ENCODE results near the gene DHX8. TPM values are rescaled to one million over a fixed set of nuclear protein-coding genes. Genes with fewer than 3 reads are reported as not detected.

DHX8 gene
- total and polyA plus RNA-seq, 10 of the 15 experiments (the other 5 are each of a cell fraction or from before 2014, with no cell fraction given): 27.6 to 50.4 (median 35.7) TPM

GRCh38 chr17:43530288-43531081 is 46.7 kb downstream of the DHX8 start:
- in situ Hi-C loops (cut with MboI): no loop called here
- no peak for TF ChIP-seq POLR2A (IDR thresholded peaks at IDR 0.05; ENCODE audit: low read depth, low read length)
- TF ChIP-seq ZBTB33 (IDR thresholded peaks at IDR 0.05): no peak
- TF ChIP-seq EP300 (IDR thresholded peaks at IDR 0.05; ENCODE audit: borderline replicate concordance in 1 of 2, control insufficient read depth in 1 of 2, low read depth in 2 of 2, low read length in 2 of 2): no peak
- H2AFZ ChIP-seq (ENCODE audit: control insufficient read depth, low read depth, low read length): no peak overlapping the region
- POLR2A ChIA-PET: no interaction called here
- H3K27ac ChIP-seq (ENCODE audit: control insufficient read depth, insufficient read depth): no peak overlapping the region
- ATAC-seq: no peak
- SMC1A ChIA-PET (ENCODE audit: uncharacterized antibody, unreplicated experiment): interaction anchor here (2.2 kb wide), 1 partner anchor 13 kb away, joined by 7 read pairs; no protein-coding TSS in a partner anchor
- H3K36me3 ChIP-seq (ENCODE audit: control insufficient read depth in 2 of 2, insufficient read depth in 2 of 2, low read length in 1 of 2): peaks cover under 1 to 9% of the 10 kb centered on the region in 2 experiments
- no TSS peak for BruUV-seq (replicated peaks)
- H4K20me1 ChIP-seq (ENCODE audit: control insufficient read depth, insufficient read depth): no peaks in the 10 kb centered on the region
- FAIRE-seq: no peak
- no peak overlapping the region for H3K4me2 ChIP-seq (ENCODE audit: control insufficient read depth, insufficient read depth)
- H3K4me3 ChIP-seq: no peak overlapping the region
- CTCF ChIA-PET: interaction anchor here (1.0 kb wide), 1 partner anchor 11 kb away, joined by 3 read pairs; no protein-coding TSS in a partner anchor
- no peaks in the 10 kb centered on the region for H3K4me1 ChIP-seq (ENCODE audit: control insufficient read depth, insufficient read depth, low read length)
- RAD21 ChIA-PET (ENCODE audit: unreplicated experiment): no interaction called here
- intact Hi-C loops (cut with micrococcal nuclease; ENCODE audit: unreplicated experiment): no loop called here
- no peaks in the 10 kb centered on the region for H3K9me3 ChIP-seq (replicated peaks; ENCODE audit: control insufficient read depth, insufficient read depth, low read length)
- 81% methylated on average over 22 of the region's 23 CpGs for WGBS (ENCODE audit: insufficient coverage, insufficient replicate concordance, low lambda C conversion rate, missing lambda C conversion rate)
- H3K9ac ChIP-seq (ENCODE audit: control insufficient read depth, insufficient read depth, low read length): no peak overlapping the region
- H3K79me2 ChIP-seq (ENCODE audit: control insufficient read depth, insufficient read depth, low read length): no peaks in the 10 kb centered on the region
- no peak for DNase-seq (ENCODE audit: low read depth, low spot score)
- no peaks in the 10 kb centered on the region for H3K27me3 ChIP-seq (replicated peaks in 1 of 2; ENCODE audit: control insufficient read depth in 2 of 2, insufficient read depth in 2 of 2, low read length in 1 of 2)

GRCh38 chr17:43531082-43531378 is 47.3 kb downstream of the DHX8 start:
- Histone ChIP-seq H3K79me2 (ENCODE audit: control insufficient read depth, insufficient read depth, low read length) (no peaks in the 10 kb centered on the region), H2AFZ (ENCODE audit: control insufficient read depth, low read depth, low read length) (no peak overlapping the region), H3K4me1 (ENCODE audit: control insufficient read depth, insufficient read depth, low read length) (no peaks in the 10 kb centered on the region), H3K4me3 (no peak overlapping the region), H3K9me3 (replicated peaks; ENCODE audit: control insufficient read depth, insufficient read depth, low read length) (no peaks in the 10 kb centered on the region), H4K20me1 (ENCODE audit: control insufficient read depth, insufficient read depth) (no peaks in the 10 kb centered on the region), H3K27ac (ENCODE audit: control insufficient read depth, insufficient read depth) (no peak overlapping the region), H3K27me3 (replicated peaks in 1 of 2; ENCODE audit: control insufficient read depth in 2 of 2, insufficient read depth in 2 of 2, low read length in 1 of 2) (no peaks in the 10 kb centered on the region), H3K4me2 (ENCODE audit: control insufficient read depth, insufficient read depth) (no peak overlapping the region), H3K9ac (ENCODE audit: control insufficient read depth, insufficient read depth, low read length) (no peak overlapping the region), H3K36me3 (ENCODE audit: control insufficient read depth in 2 of 2, insufficient read depth in 2 of 2, low read length in 1 of 2) (peaks cover 0 to 7% of the 10 kb centered on the region in 2 experiments; a peak in 3 of 4 replicates)
- no peak for FAIRE-seq
- DNase-seq (ENCODE audit: low read depth, low spot score): no peak
- ATAC-seq: no peak
- ChIA-PET RAD21 (ENCODE audit: unreplicated experiment) (no interaction called here), SMC1A (ENCODE audit: uncharacterized antibody, unreplicated experiment) (interaction anchor here (2.2 kb wide), 1 partner anchor 13 kb away, joined by 7 read pairs; no protein-coding TSS in a partner anchor), POLR2A (no interaction called here), CTCF (interaction anchor here (1.0 to 1.3 kb wide), 2 partner anchors 11 kb away, joined by 3 read pairs; no protein-coding TSS in a partner anchor)
- no TSS peak for BruUV-seq (replicated peaks)
- intact Hi-C loops (cut with micrococcal nuclease; ENCODE audit: unreplicated experiment) (no loop called here), in situ Hi-C loops (cut with MboI) (no loop called here)
- 28% methylated on average over 3 of the region's 3 CpGs for WGBS (ENCODE audit: insufficient coverage, insufficient replicate concordance, low lambda C conversion rate, missing lambda C conversion rate)
- no peak for TF ChIP-seq SMARCA5 (IDR thresholded peaks at IDR 0.05)
- TF ChIP-seq CBX5 (IDR thresholded peaks at IDR 0.05; ENCODE audit: low read depth): no peak
- TF ChIP-seq ATF7 (IDR thresholded peaks at IDR 0.05; ENCODE audit: low read depth): no peak
- TF ChIP-seq EZH2 (IDR thresholded peaks at IDR 0.05; ENCODE audit: borderline replicate concordance, control insufficient read depth, low read depth, low read length): no peak
- no peak for TF ChIP-seq TCF3 (IDR thresholded peaks at IDR 0.05; ENCODE audit: borderline replicate concordance, insufficient read depth, low read depth, low read length)
- TF ChIP-seq TCF12 (IDR thresholded peaks at IDR 0.05; ENCODE audit: low read depth, low read length): no peak
- no peak for TF ChIP-seq TARDBP (IDR thresholded peaks at IDR 0.05; ENCODE audit: borderline replicate concordance)
- TF ChIP-seq POLR2A (IDR thresholded peaks at IDR 0.05; ENCODE audit: low read depth, low read length): no peak
- no peak for TF ChIP-seq ZBTB33 (IDR thresholded peaks at IDR 0.05)
- no peak for TF ChIP-seq LARP7 (IDR thresholded peaks at IDR 0.05)
